ENCODE data around the gene TSPAN31.

TSPAN31 gene

GRCh38 chr12:57782608-57783465 is 38.0 kb downstream of the TSPAN31 start, which contains the start of gene TSFM:
Gene TSFM, plus strand, starts transcription at chr12:57782787. Its CDS starts 15 bp downstream, at chr12:57782802.
- Histone ChIP-seq H3K4me3 (ENCODE audit: low read depth in 1 of 2, low read length in 1 of 2) (peak within 1 kb of the TSS; percentile 70 to 83), H3K4me1 (ENCODE audit: control insufficient read depth in 1 of 2, insufficient read depth in 1 of 2, low read depth in 1 of 2, low read length in 1 of 2) (peaks cover 26 to 30% of the 10 kb centered on the region in 2 experiments), H3K27ac (peak within 1 kb of the TSS; percentile 71), H3K27me3 (no peaks in the 10 kb centered on the region), H3K9me3 (no peaks in the 10 kb centered on the region), H3K36me3 (peaks cover 24% of the 10 kb centered on the region)
- TF ChIP-seq CTCF (IDR thresholded peaks at IDR 0.05): peak; percentile 93

GRCh38 chr12:57783466-57783801 is 38.6 kb downstream of the TSPAN31 start:
- peaks cover 27% of the 10 kb centered on the region for H3K36me3 ChIP-seq
- no peak for TF ChIP-seq CTCF (IDR thresholded peaks at IDR 0.05)
- H3K4me1 ChIP-seq (ENCODE audit: control insufficient read depth in 1 of 2, insufficient read depth in 1 of 2, low read depth in 1 of 2, low read length in 1 of 2): peaks cover 26 to 30% of the 10 kb centered on the region in 2 experiments
- peak overlapping the region; percentile 70 to 83 for H3K4me3 ChIP-seq (ENCODE audit: low read depth in 1 of 2, low read length in 1 of 2)
- no peaks in the 10 kb centered on the region for H3K9me3 ChIP-seq
- no peak overlapping the region for H3K27ac ChIP-seq
- no peaks in the 10 kb centered on the region for H3K27me3 ChIP-seq

GRCh38 chr12:57783861-57784260 is 39.0 kb downstream of the TSPAN31 start:
- Histone ChIP-seq H3K27ac (no peak overlapping the region), H3K9me3 (no peaks in the 10 kb centered on the region), H3K4me3 (ENCODE audit: low read depth in 1 of 2, low read length in 1 of 2) (no peak overlapping the region), H3K27me3 (no peaks in the 10 kb centered on the region), H3K4me1 (ENCODE audit: control insufficient read depth in 1 of 2, insufficient read depth in 1 of 2, low read depth in 1 of 2, low read length in 1 of 2) (peaks cover 26 to 30% of the 10 kb centered on the region in 2 experiments), H3K36me3 (peaks cover 31% of the 10 kb centered on the region)
- no peak for TF ChIP-seq CTCF (IDR thresholded peaks at IDR 0.05)

- Histone ChIP-seq H3K27me3 (no peaks in the 10 kb centered on the region), H3K4me1 (ENCODE audit: control insufficient read depth in 1 of 2, insufficient read depth in 1 of 2, low read depth in 1 of 2, low read length in 1 of 2) (peaks cover 7 to 8% of the 10 kb centered on the region in 2 experiments), H3K4me3 (ENCODE audit: low read depth in 1 of 2, low read length in 1 of 2) (no peak overlapping the region), H3K36me3 (peaks cover 60% of the 10 kb centered on the region), H3K9me3 (no peaks in the 10 kb centered on the region), H3K27ac (no peak overlapping the region)
- no peak for TF ChIP-seq CTCF (IDR thresholded peaks at IDR 0.05)
Measured at GRCh38 chr12:57793920-57794319, 49.1 kb downstream of the TSPAN31 start.

- H3K4me1 ChIP-seq (ENCODE audit: control insufficient read depth in 1 of 2, insufficient read depth in 1 of 2, low read depth in 1 of 2, low read length in 1 of 2): peaks cover 7 to 8% of the 10 kb centered on the region in 2 experiments
- H3K9me3 ChIP-seq: no peaks in the 10 kb centered on the region
- TF ChIP-seq CTCF (IDR thresholded peaks at IDR 0.05): no peak
- H3K4me3 ChIP-seq (ENCODE audit: low read depth in 1 of 2, low read length in 1 of 2): no peak overlapping the region
- H3K27me3 ChIP-seq: no peaks in the 10 kb centered on the region
- no peak overlapping the region for H3K27ac ChIP-seq
- peaks cover 69% of the 10 kb centered on the region for H3K36me3 ChIP-seq
Measured at GRCh38 chr12:57795354-57795753, 50.5 kb downstream of the TSPAN31 start.
